ENCODE data around the gene RGS16.

GRCh38 chr1:182588500-182589396 is 15.4 kb downstream of the RGS16 start, which contains the start of gene RNASEL:
- TF ChIP-seq, protein P1, sequence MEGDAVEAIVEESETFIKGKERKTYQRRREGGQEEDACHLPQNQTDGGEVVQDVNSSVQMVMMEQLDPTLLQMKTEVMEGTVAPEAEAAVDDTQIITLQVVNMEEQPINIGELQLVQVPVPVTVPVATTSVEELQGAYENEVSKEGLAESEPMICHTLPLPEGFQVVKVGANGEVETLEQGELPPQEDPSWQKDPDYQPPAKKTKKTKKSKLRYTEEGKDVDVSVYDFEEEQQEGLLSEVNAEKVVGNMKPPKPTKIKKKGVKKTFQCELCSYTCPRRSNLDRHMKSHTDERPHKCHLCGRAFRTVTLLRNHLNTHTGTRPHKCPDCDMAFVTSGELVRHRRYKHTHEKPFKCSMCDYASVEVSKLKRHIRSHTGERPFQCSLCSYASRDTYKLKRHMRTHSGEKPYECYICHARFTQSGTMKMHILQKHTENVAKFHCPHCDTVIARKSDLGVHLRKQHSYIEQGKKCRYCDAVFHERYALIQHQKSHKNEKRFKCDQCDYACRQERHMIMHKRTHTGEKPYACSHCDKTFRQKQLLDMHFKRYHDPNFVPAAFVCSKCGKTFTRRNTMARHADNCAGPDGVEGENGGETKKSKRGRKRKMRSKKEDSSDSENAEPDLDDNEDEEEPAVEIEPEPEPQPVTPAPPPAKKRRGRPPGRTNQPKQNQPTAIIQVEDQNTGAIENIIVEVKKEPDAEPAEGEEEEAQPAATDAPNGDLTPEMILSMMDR (IDR thresholded peaks at IDR 0.05): no peak
- no peak for TF ChIP-seq TCF7L2 (IDR thresholded peaks at IDR 0.05; ENCODE audit: low read depth, low read length)
- TF ChIP-seq REST (IDR thresholded peaks at IDR 0.05; ENCODE audit: insufficient read depth in 1 of 2, low read depth in 2 of 2, low read length in 1 of 2): no peak
- TF ChIP-seq POLR2AphosphoS5 (IDR thresholded peaks at IDR 0.05; ENCODE audit: low read depth, low read length): no peak
- TF ChIP-seq SIN3A (IDR thresholded peaks at IDR 0.05; ENCODE audit: borderline replicate concordance, insufficient read depth, low read depth, low read length): no peak
